Fibroblast of skin of scalp (primary cell): ENCODE results near the gene TSC1.

Experiments used
- DNase-seq: peaks from one replicate; pipeline ENCODE4 v3.0.0-alpha.2; 2013

Gene TSC1

GRCh38 chr9:132886334-132886725 lies 58.1 kb downstream of the TSC1 start:
- DNase-seq = no peak

DNA sequence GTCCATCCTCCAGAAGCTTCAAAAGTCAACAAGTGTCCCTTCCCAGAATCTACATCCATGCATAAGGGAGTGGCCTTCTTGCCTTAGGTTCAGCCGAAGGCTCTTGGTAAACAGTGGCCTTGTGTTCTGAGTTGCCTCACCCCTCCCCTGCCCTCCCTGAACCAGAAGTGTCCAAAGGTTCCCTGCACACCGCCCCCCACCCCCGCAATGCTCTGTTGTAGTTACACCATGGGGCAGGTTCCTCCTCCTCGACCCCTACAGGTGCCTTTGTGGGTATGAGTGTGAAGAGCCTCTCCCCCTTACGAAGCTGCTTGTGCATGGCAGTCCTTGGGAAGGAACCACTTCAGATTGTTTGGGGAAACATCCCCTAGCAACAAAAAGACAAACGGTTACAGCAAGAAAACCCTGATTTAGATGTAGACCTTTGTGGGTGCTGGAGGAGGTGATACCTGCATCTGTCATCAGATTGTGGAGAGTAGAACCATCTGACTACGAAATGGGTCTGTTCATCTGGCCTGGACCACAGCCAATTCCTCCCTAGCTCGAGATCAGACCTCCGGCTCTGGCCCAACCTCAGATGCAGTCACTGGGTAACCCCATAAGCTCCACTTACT lies 58.6 kb downstream of the TSC1 start:
- no peak for DNase-seq

GRCh38 chr9:132883349-132884294 lies 60.8 kb downstream of the TSC1 start:
- no peak for DNase-seq

- no peak for DNase-seq
Measured at GRCh38 chr9:132882616-132883015, 61.8 kb downstream of the TSC1 start.

DNA sequence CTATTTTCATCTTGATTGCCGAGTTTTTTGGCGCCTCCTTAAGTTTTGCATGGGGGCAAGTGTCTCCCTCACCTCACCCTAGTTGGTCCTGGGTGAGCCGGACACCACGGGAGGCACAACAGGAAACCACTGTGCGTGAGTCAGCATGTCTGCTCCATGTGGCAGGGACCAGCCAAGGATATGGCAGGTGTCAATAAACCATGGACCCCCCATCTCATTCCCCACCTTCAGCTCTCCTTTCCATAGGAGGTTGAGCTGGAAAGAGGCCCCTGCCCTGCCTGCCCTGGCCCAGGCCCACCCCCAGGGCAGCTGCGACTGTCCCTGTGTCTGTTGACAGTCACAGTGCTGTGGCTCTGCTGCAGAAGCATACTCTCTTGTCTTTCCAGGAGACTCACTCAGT lies 62.6 kb downstream of the TSC1 start:
- DNase-seq = no peak

- DNase-seq = no peak
Measured at GRCh38 chr9:132880324-132880661, 64.1 kb downstream of the TSC1 start.

- no peak for DNase-seq
Measured at GRCh38 chr9:132879457-132880323, 64.7 kb downstream of the TSC1 start.

DNA sequence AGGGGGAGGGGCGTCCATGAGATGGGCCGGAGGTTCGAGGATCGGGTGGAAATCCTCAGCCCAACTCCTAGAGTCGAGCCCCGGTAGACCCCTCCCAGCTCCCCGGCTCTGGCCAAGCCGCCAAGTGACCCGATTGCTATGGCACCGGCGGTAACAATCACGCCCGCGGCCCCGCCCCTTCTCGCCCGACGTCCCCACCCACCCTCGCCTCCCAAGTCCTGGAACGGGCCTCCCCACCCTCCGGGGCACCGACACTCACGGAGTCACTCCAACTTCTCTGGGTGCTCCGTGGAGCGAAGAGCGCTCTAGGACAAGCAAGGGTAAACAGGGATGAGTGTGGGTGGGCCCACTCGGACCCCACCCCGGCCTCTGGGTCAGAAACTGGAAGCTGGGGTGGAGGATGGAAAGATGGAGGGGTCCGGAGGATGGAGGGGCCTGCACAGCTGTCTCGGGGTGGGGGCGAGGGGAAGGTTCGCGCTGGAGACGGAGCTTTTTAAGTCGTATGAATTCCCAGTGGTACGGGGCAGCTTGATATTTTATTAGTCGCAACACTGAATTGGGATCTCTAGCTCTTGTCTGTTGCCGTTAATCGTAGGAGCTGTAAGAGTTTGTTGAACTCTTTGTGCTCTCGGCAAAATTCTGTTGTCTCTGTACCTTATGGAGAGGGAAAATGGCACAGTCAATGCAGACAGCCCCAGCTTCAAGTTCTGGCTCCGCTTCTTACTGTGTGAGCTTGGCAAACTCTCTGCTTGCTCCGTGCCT lies 65.5 kb downstream of the TSC1 start, which contains the start of gene SPACA9:
Gene SPACA9 (plus strand): TSS at position 204 of the 762 bp plus-strand sequence. CDS start 5,050 bp downstream, outside the sequence.
- peak; percentile 54 for DNase-seq

DNA sequence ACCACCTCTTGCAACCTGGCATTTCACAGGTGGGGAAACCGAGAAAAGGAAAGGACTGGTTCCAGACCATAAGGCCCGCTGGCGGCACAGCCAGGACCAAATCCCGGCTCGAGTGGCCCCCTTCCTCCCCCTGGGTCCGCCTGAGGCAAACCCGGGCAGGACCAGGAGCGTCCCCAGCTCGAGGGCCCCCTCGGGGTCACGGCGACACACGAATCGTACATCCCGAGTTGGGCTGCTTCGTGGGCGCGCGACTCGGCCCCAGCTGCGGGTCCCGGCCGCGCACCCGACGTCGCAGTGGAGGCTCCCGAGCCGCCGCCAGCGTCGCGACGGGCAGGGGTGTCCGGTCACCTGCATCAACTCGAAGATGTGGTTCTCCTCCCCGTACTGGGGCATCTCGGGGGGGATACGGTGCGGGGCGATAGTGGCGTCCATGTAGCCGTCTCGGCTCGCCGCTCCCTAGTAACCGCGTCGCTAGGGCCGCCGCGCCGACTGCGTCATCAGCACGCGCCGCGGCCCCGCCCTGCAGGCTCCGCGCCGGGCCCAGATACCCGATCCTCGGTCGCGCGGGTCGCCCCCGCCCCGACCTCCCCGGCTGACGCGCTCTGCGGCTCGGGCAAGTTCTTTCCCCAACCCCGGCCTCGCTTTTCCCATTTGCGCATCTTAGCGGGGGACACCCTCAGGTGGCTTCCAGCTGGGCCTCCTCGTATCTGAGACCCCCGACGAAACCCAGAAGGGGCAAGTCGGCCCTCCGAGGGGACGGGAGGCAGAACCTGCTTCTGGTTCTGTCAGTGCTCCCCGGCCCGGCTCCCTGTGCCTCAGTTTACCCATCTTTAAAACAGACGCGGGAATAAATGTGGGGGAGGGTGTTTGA lies 66.4 kb downstream of the TSC1 start, which contains the start of gene AK8:
Gene AK8 (minus strand): TSS at position 461 of the 871 bp plus-strand sequence. CDS start 29 bp downstream, at position 432.
- peak; percentile 75 for DNase-seq

DNA sequence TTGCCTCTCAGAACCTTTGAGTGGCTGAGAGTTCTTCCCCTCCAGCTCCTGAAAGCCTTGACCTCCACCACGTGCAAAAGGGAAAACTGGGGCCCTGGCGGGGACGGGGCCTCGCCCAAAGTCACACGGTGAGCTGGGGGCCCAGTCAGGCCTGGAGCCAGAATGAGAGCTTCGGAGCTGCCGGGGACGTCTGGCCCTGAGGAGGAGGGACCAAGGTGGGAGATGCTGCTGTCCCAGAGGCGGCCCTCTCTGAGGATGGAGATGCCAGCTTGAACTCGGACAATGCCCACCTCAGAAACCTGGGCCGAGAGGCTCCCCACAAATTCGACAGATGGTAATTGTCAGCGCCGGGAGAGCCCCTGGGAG lies 67.0 kb downstream of the TSC1 start:
- no peak for DNase-seq

DNA sequence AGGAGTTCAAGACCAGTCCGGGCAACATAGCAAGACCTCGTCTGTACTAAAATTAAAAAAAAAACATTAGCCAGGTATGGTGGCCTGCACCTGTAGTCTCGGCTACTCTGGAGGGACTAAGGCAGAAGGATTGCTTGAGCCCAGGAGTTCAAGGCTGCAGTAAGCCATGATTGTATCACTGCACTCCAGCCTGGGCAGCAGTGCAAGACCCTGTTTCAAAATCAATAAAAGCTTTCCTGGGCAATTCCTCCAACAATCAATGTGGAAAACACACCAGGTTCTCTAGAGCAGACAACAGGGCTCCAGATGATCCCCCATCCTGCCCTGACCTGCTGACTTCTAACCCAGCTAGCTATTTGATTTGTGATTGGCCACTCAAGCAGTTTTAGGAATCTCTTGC lies 67.6 kb downstream of the TSC1 start:
- DNase-seq = no peak

GRCh38 chr9:132875159-132875558 lies 69.3 kb downstream of the TSC1 start:
- DNase-seq = no peak

- DNase-seq = no peak
Measured at GRCh38 chr9:132873403-132873802, 71.0 kb downstream of the TSC1 start.

DNA sequence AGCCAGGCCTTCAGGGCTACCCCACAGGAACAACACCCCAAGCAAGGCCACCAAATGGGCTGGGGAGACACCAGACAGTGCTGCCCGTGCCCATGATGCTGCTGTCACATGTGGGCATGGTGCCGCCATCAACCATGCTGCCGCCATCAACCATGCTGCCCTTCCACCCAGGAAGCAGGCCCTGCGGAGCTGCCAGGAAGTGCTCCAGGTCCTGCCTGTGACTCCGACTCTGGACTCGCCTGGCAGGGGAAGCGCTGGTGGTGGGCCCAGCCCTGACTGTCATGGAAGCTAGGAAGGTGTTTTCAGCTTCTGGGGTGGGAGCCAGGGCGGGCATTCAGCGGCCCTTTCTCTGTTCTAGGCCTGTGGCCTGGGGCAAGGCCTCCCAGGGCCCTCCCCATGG lies 75.2 kb downstream of the TSC1 start:
- no peak for DNase-seq

- no peak for DNase-seq
Measured at GRCh38 chr9:132866898-132867297, 77.5 kb downstream of the TSC1 start.

GRCh38 chr9:132864691-132865090 lies 79.7 kb downstream of the TSC1 start:
- DNase-seq = no peak

- DNase-seq = no peak
Measured at GRCh38 chr9:132864277-132864676, 80.1 kb downstream of the TSC1 start.

DNA sequence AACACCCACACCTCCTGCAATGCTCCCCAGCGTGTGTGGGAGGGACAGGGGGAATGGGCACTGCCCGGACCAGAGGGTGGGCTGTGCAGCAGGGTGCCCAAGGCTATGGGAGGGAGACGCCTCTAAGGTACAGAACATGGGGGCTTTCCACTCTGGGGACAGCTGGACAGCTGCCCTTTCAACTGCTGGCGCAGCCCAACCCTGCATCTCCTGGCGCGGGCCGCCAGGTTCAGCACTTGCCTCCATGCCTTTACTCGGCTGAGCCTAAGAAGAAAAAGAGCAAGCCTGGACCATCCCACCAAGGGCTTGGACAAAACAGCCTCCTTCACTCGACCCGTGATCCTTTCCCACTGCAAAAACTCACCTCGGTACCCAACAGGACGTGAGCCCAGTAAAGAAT lies 81.3 kb downstream of the TSC1 start:
- no peak for DNase-seq

- DNase-seq = no peak
Measured at GRCh38 chr9:132862533-132862932, 81.9 kb downstream of the TSC1 start.

- no peak for DNase-seq
Measured at GRCh38 chr9:132861666-132862065, 82.8 kb downstream of the TSC1 start.

DNA sequence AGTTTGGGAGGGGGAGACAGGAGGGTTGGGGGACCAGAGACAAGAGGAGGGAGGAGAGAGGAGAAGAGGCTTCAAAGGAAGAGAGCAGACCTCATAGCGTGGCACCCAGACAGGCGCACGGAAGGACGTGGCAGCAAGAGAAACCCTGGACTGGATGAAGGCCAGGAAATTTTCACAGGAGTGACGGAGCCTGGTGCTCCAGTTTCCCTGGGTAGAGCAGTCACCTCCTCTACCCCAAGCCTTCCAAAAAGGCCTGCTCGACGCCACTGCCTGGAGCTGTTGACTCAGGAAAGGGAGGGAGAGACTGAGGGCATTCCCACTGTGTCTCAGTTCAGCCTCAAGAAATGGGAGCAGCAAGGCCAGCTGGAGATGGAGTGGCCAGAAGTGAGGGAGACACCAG lies 85.7 kb downstream of the TSC1 start:
- no peak for DNase-seq
